Body of pancreas (tissue), 4 donors: ENCODE data around the gene FUNDC2.
A peak's percentile ranks its signal among the peaks of the same experiment; 100 is the strongest.

Source experiments
- CTCF ChIP-seq, 7 experiments: fragments of 450-650 bp in 4 of 7; fragments of 200-600 bp in 3 of 7; sonication (generic) in 3 of 7; IDR thresholded peaks; one replicate each; pipeline ENCODE4 v1.5.1; 2016 to 2019; ENCODE audit warnings: antibody characterized with exemption in 7 of 7
- POLR2A ChIP-seq, 3 donors: fragments of 450-650 bp; IDR thresholded peaks; one replicate each; pipeline ENCODE4 v1.6.1; 2016; ENCODE audit warnings: antibody characterized with exemption in 3 of 3, mild to moderate bottlenecking in 2 of 3

DNA sequence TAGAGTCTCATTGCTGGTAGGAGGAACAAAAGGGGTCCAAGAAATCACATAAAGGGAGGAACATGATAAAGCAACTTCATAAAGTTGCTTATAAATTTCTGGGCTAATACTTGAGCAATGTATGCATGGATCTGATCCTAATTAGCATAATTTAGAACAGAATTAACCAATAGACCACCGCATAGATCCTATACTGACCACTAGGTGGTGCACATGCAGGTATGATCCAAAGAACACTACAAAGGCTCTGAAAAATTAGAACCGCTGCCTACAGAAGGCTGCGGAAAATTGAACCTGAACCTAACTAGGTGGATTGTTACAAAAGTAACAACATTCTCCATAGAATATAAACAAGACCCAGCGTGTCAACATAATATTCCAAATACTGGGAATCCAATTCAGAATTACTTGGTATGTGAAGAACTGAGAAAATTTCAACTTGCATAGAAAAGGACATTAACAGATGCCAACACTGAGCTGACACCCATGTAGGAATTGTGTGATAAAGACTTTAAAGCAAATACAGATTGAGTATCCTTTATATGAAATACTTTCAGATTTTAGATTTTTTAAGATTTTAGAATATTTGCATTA lies 67.9 kb downstream of the FUNDC2 start:
- TF ChIP-seq CTCF (IDR thresholded peaks at IDR 0.05) (peak; percentile 33 to 55 (median 48)), POLR2A (IDR thresholded peaks at IDR 0.05) (no peak)
